GM12878 (cell line): Measurements from ENCODE around the gene EPAS1.

ENCODE experiments used
- CTCF ChIP-seq, 3 experiments: IDR thresholded peaks in 2 of 3; conservative IDR thresholded peaks in 1 of 3; 2 replicates each; pipeline ENCODE4 v1.5.1; 2011; ENCODE audit warnings: low read depth in 3 of 3, low read length in 3 of 3, mild to moderate bottlenecking in 3 of 3, control low read depth in 2 of 3, moderate library complexity in 2 of 3, inconsistent platforms in 1 of 3, mixed read lengths in 1 of 3; ENCODE audit not compliant: control insufficient read depth in 2 of 3, insufficient read depth in 1 of 3; ENCODE audit errors: extremely low read depth in 1 of 3
- GABPA ChIP-seq: IDR thresholded peaks from 2 replicates; pipeline ENCODE4 v1.6.1; 2014; ENCODE audit warnings: antibody characterized with exemption, low read depth, mild to moderate bottlenecking, inconsistent platforms
- HDAC2 ChIP-seq: fragments of 200-600 bp; sonication (generic); IDR thresholded peaks from 2 replicates; pipeline ENCODE4 v1.6.1; 2017
- MYC ChIP-seq: IDR thresholded peaks from 2 replicates; pipeline ENCODE4 v1.6.1; 2011; ENCODE audit warnings: mild to moderate bottlenecking, low read length, moderate library complexity, inconsistent platforms; ENCODE audit not compliant: insufficient read depth, insufficient replicate concordance, insufficient read length, severe bottlenecking
- POU2F2 ChIP-seq: IDR thresholded peaks from 3 replicates; pipeline ENCODE4 v1.6.1; 2011; ENCODE audit warnings: low read depth, mild to moderate bottlenecking, low read length, borderline replicate concordance

- TF ChIP-seq CTCF (IDR thresholded peaks at IDR 0.05 in 2 of 3, conservative IDR thresholded peaks at IDR 0.05 in 1 of 3; ENCODE audit: control insufficient read depth in 2 of 3, extremely low read depth in 1 of 3, insufficient read depth in 1 of 3, low read depth in 3 of 3, low read length in 3 of 3) (no peak), GABPA (no peak), MYC (no peak), POU2F2 (no peak), HDAC2 (no peak)
These were observed 20.6 kb upstream of the EPAS1 start for GRCh38 chr2:46276642-46277041.
